Measurements from ENCODE around the gene SEC61A1.

SEC61A1 gene

DNA sequence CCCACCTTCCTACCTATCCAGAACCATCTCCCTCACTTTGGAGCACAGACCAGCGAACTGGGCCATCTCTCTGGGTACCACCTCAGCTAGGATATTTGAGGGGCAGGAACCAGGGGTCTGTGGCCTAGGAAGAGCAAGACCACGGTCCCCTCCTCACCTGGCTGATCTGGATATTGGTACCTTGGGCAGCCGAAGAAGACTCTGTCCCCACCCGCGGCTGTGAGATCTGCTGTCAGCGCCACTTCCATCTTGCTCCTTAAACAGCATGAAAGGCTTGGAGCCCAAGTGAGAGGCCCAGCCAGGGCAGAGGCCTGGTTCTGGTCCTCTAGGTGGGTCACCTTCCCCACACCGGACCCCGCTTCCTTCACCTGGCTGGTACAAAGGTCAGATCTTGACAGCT lies 26.6 kb downstream of the SEC61A1 start:
- TF ChIP-seq PATZ1 (CRISPR knock-in tag; IDR thresholded peaks at IDR 0.05; ENCODE audit: borderline replicate concordance) (no peak), SNAI2 (CRISPR knock-in tag; IDR thresholded peaks at IDR 0.05) (no peak), GLIS3 (CRISPR knock-in tag; IDR thresholded peaks at IDR 0.05) (no peak)
- no peak for ATAC-seq

GRCh38 chr3:128079823-128080222 lies 27.6 kb downstream of the SEC61A1 start:
- TF ChIP-seq CSDC2 (CRISPR knock-in tag; IDR thresholded peaks at IDR 0.05) (no peak), PATZ1 (CRISPR knock-in tag; IDR thresholded peaks at IDR 0.05; ENCODE audit: borderline replicate concordance) (no peak), ZNF8 (CRISPR knock-in tag; IDR thresholded peaks at IDR 0.05) (no peak), SNAI2 (CRISPR knock-in tag; IDR thresholded peaks at IDR 0.05) (no peak), BACH2 (CRISPR knock-in tag; IDR thresholded peaks at IDR 0.05; ENCODE audit: borderline replicate concordance) (no peak), ZNF70 (CRISPR knock-in tag; IDR thresholded peaks at IDR 0.05) (no peak), TSHZ2 (CRISPR knock-in tag; IDR thresholded peaks at IDR 0.05) (no peak), ARNTL (CRISPR knock-in tag; IDR thresholded peaks at IDR 0.05; ENCODE audit: borderline replicate concordance, low read depth) (no peak), OSR1 (CRISPR knock-in tag; IDR thresholded peaks at IDR 0.05) (no peak)
- TF ChIP-seq, protein P1, sequence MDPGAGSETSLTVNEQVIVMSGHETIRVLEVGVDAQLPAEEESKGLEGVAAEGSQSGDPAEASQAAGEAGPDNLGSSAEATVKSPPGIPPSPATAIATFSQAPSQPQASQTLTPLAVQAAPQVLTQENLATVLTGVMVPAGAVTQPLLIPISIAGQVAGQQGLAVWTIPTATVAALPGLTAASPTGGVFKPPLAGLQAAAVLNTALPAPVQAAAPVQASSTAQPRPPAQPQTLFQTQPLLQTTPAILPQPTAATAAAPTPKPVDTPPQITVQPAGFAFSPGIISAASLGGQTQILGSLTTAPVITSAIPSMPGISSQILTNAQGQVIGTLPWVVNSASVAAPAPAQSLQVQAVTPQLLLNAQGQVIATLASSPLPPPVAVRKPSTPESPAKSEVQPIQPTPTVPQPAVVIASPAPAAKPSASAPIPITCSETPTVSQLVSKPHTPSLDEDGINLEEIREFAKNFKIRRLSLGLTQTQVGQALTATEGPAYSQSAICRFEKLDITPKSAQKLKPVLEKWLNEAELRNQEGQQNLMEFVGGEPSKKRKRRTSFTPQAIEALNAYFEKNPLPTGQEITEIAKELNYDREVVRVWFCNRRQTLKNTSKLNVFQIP (CRISPR knock-in tag; IDR thresholded peaks at IDR 0.05; ENCODE audit: borderline replicate concordance, low read depth): no peak
- ATAC-seq: no peak; the same call in 2 of the 3 replicates

GRCh38 chr3:128080323-128081080 lies 28.3 kb downstream of the SEC61A1 start:
- TF ChIP-seq BACH2 (CRISPR knock-in tag; IDR thresholded peaks at IDR 0.05; ENCODE audit: borderline replicate concordance) (no peak), ZFP3 (CRISPR knock-in tag; IDR thresholded peaks at IDR 0.05) (no peak), ZNF8 (CRISPR knock-in tag; IDR thresholded peaks at IDR 0.05) (no peak), TCF4 (CRISPR knock-in tag; IDR thresholded peaks at IDR 0.05; ENCODE audit: borderline replicate concordance) (no peak), RARB (CRISPR knock-in tag; IDR thresholded peaks at IDR 0.05) (no peak), SNAI2 (CRISPR knock-in tag; IDR thresholded peaks at IDR 0.05) (no peak)
- TF ChIP-seq, protein P2, sequence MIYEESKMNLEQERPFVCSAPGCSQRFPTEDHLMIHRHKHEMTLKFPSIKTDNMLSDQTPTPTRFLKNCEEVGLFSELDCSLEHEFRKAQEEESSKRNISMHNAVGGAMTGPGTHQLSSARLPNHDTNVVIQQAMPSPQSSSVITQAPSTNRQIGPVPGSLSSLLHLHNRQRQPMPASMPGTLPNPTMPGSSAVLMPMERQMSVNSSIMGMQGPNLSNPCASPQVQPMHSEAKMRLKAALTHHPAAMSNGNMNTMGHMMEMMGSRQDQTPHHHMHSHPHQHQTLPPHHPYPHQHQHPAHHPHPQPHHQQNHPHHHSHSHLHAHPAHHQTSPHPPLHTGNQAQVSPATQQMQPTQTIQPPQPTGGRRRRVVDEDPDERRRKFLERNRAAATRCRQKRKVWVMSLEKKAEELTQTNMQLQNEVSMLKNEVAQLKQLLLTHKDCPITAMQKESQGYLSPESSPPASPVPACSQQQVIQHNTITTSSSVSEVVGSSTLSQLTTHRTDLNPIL (CRISPR knock-in tag; IDR thresholded peaks at IDR 0.05; ENCODE audit: low read depth): no peak
- ATAC-seq: peak; percentile 74

DNA sequence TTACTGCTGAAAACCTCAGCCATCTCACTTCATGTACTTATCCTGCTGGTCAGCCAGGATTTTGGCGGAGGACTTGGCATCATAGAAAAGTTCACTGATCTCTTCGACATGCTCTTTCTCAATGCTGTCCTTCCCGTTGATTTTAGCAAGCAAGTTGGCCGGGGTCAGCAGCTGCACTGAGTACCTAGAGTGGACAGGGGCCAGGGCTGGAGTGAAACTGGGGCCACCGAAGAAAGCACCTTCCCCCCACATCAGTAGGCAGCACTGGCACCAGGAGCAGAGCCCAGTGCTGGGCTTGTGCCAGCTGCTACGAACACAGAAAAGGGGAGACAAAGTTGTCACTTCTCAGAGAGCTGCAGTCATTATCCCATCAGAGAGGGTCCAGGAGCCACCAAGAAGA lies 29.0 kb downstream of the SEC61A1 start:
- ATAC-seq: no peak
- TF ChIP-seq TOX (CRISPR knock-in tag; IDR thresholded peaks at IDR 0.05; ENCODE audit: borderline replicate concordance): no peak
- TF ChIP-seq TCF4 (CRISPR knock-in tag; IDR thresholded peaks at IDR 0.05; ENCODE audit: borderline replicate concordance): no peak
- no peak for TF ChIP-seq ESRRG (CRISPR knock-in tag; IDR thresholded peaks at IDR 0.05)
- no peak for TF ChIP-seq ZFP30 (CRISPR knock-in tag; IDR thresholded peaks at IDR 0.05)
- no peak for TF ChIP-seq PATZ1 (CRISPR knock-in tag; IDR thresholded peaks at IDR 0.05; ENCODE audit: borderline replicate concordance)
- TF ChIP-seq ZNF565 (CRISPR knock-in tag; conservative IDR thresholded peaks at IDR 0.05; ENCODE audit: low read depth): no peak
- TF ChIP-seq, protein P1 (CRISPR knock-in tag; IDR thresholded peaks at IDR 0.05; ENCODE audit: borderline replicate concordance, low read depth): no peak
- no peak for TF ChIP-seq ZC3H10 (CRISPR knock-in tag; IDR thresholded peaks at IDR 0.05)
- TF ChIP-seq BACH2 (CRISPR knock-in tag; IDR thresholded peaks at IDR 0.05; ENCODE audit: borderline replicate concordance): no peak
- TF ChIP-seq RARB (CRISPR knock-in tag; IDR thresholded peaks at IDR 0.05): no peak
- no peak for TF ChIP-seq ZNF70 (CRISPR knock-in tag; IDR thresholded peaks at IDR 0.05)

Data from SK-N-SH treated with all-trans-retinoic acid at 6 μM for 48 hours (cell line).